Lower leg skin (tissue), 3 donors: ENCODE data around the gene C18orf63.

Experiments used
- POLR2A ChIP-seq, 2 donors: fragments of 450-650 bp; IDR thresholded peaks; one replicate each; pipeline ENCODE4 v1.6.1; 2016 to 2017; ENCODE audit warnings: antibody characterized with exemption in 2 of 2, mild to moderate bottlenecking in 1 of 2, moderate library complexity in 1 of 2
- TF ChIP-seq, protein P1 (sequence below), 3 donors: fragments of 450-650 bp; IDR thresholded peaks; one replicate each; pipeline ENCODE4 v1.5.1; 2016; ENCODE audit warnings: antibody characterized with exemption in 3 of 3, mild to moderate bottlenecking in 3 of 3, moderate library complexity in 2 of 3

DNA sequence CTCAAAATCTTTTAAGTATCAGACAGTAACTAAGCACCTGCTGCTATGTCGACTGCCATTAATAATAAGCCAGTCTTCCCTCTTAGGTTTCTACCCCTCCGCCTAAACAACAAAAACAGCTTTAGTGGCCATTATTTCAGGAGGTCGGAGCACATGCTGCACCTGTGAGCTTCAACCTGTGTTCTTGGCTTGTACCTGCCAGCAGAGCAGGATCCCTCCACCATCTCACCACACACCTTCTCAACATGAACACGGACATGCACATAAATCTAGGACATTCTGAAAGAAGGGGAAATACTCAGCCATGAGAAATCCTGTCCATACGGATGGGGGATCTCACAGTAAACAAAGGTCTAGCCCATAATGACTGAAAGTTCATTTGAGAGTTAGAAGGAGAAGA is 27.6 kb upstream of the C18orf63 start:
- no peak for TF ChIP-seq POLR2A (IDR thresholded peaks at IDR 0.05)
- TF ChIP-seq, protein P1, sequence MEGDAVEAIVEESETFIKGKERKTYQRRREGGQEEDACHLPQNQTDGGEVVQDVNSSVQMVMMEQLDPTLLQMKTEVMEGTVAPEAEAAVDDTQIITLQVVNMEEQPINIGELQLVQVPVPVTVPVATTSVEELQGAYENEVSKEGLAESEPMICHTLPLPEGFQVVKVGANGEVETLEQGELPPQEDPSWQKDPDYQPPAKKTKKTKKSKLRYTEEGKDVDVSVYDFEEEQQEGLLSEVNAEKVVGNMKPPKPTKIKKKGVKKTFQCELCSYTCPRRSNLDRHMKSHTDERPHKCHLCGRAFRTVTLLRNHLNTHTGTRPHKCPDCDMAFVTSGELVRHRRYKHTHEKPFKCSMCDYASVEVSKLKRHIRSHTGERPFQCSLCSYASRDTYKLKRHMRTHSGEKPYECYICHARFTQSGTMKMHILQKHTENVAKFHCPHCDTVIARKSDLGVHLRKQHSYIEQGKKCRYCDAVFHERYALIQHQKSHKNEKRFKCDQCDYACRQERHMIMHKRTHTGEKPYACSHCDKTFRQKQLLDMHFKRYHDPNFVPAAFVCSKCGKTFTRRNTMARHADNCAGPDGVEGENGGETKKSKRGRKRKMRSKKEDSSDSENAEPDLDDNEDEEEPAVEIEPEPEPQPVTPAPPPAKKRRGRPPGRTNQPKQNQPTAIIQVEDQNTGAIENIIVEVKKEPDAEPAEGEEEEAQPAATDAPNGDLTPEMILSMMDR (IDR thresholded peaks at IDR 0.05) = no peak
